ENCODE results near the gene SLMAP.
A peak's percentile ranks its signal among the peaks of the same experiment; 100 is the strongest.
"Not testable (repeated sequence)": the region's sequence is repeated elsewhere in the genome, so short reads cannot be mapped to it uniquely, and the experiment has no call there.

The SLMAP gene

GRCh38 chr3:57796261-57796660, 40.2 kb downstream of the SLMAP start:
- DNase-seq, result peak; percentile 11

GRCh38 chr3:57797701-57798487, 41.8 kb downstream of the SLMAP start:
- DNase-seq, result no peak

GRCh38 chr3:57803647-57804081, 47.6 kb downstream of the SLMAP start:
- DNase-seq, result peak; percentile 77

GRCh38 chr3:57805266-57805665, 49.2 kb downstream of the SLMAP start:
- DNase-seq, result no peak

- no peak for DNase-seq
Measured at GRCh38 chr3:57805674-57806073, 49.6 kb downstream of the SLMAP start.

GRCh38 chr3:57806195-57806594, 50.1 kb downstream of the SLMAP start:
- DNase-seq, result not testable (repeated sequence)

GRCh38 chr3:57808961-57809608, 53.0 kb downstream of the SLMAP start:
- DNase-seq, result no peak

GRCh38 chr3:57809609-57809968, 53.5 kb downstream of the SLMAP start:
- no peak for DNase-seq

GRCh38 chr3:57810048-57810447, 53.9 kb downstream of the SLMAP start:
- DNase-seq, result no peak

GRCh38 chr3:57810471-57811137, 54.5 kb downstream of the SLMAP start:
- no peak for DNase-seq

- no peak for DNase-seq
Measured at GRCh38 chr3:57815036-57815435, 58.9 kb downstream of the SLMAP start.

- no peak for DNase-seq
Measured at GRCh38 chr3:57816471-57817095, 60.5 kb downstream of the SLMAP start.

- DNase-seq, result no peak
Measured at GRCh38 chr3:57818772-57819171, 62.7 kb downstream of the SLMAP start.

- peak; percentile 48 for DNase-seq
Measured at GRCh38 chr3:57820479-57820878, 64.4 kb downstream of the SLMAP start.

GRCh38 chr3:57821765-57822164, 65.7 kb downstream of the SLMAP start:
- no peak for DNase-seq

GRCh38 chr3:57822686-57823085, 66.6 kb downstream of the SLMAP start:
- peak; percentile 84 for DNase-seq

GRCh38 chr3:57825116-57825515, 69.0 kb downstream of the SLMAP start:
- no peak for DNase-seq

- DNase-seq, result no peak
Measured at GRCh38 chr3:57826245-57826951, 70.3 kb downstream of the SLMAP start.

- DNase-seq, result no peak
Measured at GRCh38 chr3:57826952-57827723, 71.0 kb downstream of the SLMAP start.

- DNase-seq, result no peak
Measured at GRCh38 chr3:57827757-57828156, 71.6 kb downstream of the SLMAP start.

- no peak for DNase-seq
Measured at GRCh38 chr3:57832486-57832885, 76.4 kb downstream of the SLMAP start.

- no peak for DNase-seq
Measured at GRCh38 chr3:57832900-57833313, 76.8 kb downstream of the SLMAP start.
